Measurements from ENCODE around the gene MYBPC3.

MYBPC3 gene

DNA sequence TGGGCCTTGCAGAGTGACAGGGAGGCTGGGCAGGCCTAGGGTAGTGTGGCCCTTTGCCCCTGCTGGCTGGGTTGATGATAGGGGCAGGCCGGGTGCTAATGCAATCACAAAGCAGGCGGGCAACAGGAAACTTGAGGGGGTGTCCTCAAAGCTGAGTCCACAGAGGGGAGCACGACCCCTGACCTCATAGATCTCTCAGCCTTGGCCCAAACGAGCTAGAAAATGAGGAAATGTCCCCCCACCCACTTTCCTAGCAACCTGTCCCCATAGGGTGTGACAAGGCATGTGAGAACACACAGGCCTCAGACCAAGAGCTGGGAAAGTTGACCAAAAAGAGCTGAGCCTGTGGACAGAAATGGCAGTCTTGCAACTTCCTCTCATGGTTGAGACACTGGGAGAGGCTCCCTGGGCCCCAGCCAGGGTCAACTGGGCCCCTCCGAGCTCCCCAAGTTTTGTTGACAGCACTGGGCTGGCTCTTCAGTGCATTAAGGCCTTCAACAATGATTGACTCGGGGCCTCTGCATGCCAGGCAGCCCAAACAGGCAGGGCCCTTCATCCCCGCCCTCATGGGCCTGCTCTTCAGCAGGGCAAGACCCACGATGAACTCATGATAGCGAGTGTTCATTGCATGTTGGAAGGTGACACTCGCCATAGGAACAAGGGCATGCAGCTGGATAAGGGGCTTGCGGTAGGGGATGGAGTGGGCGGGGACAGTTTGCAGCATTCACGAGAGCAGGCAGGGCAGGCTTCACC, 35.6 kb upstream of the MYBPC3 start:
- DNase-seq (ENCODE audit: low read depth in 2 of 2): no peak
- no peak overlapping the region for H3K4me3 ChIP-seq (replicated peaks in 1 of 2; ENCODE audit: low read depth in 2 of 2, low read length in 2 of 2)
- TF ChIP-seq, protein P1, sequence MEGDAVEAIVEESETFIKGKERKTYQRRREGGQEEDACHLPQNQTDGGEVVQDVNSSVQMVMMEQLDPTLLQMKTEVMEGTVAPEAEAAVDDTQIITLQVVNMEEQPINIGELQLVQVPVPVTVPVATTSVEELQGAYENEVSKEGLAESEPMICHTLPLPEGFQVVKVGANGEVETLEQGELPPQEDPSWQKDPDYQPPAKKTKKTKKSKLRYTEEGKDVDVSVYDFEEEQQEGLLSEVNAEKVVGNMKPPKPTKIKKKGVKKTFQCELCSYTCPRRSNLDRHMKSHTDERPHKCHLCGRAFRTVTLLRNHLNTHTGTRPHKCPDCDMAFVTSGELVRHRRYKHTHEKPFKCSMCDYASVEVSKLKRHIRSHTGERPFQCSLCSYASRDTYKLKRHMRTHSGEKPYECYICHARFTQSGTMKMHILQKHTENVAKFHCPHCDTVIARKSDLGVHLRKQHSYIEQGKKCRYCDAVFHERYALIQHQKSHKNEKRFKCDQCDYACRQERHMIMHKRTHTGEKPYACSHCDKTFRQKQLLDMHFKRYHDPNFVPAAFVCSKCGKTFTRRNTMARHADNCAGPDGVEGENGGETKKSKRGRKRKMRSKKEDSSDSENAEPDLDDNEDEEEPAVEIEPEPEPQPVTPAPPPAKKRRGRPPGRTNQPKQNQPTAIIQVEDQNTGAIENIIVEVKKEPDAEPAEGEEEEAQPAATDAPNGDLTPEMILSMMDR (IDR thresholded peaks at IDR 0.05; ENCODE audit: low read depth, low read length): no peak

DNA sequence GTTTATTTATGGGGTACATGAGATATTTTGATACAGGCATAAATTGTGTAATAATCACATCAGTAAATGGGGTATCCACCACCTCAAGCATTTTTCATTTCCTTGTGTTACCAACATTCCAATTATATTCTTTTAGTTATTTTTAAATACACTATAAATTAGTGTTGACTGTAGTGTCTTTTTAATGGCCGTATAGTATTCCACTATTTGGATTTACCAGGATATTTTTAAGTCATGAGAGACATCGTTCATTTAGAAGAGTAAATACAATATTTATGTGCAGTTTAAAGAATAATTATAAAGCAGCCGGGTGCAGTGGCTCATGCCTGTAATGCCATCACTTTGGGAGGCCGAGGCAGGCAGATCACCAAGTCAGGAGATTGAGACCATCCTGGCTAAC, 32.0 kb upstream of the MYBPC3 start:
- no peak overlapping the region for H3K4me3 ChIP-seq (replicated peaks in 1 of 2; ENCODE audit: low read depth in 2 of 2, low read length in 2 of 2)
- DNase-seq (ENCODE audit: low read depth in 2 of 2): no peak
- TF ChIP-seq, protein P1 (IDR thresholded peaks at IDR 0.05; ENCODE audit: low read depth, low read length): no peak

DNA sequence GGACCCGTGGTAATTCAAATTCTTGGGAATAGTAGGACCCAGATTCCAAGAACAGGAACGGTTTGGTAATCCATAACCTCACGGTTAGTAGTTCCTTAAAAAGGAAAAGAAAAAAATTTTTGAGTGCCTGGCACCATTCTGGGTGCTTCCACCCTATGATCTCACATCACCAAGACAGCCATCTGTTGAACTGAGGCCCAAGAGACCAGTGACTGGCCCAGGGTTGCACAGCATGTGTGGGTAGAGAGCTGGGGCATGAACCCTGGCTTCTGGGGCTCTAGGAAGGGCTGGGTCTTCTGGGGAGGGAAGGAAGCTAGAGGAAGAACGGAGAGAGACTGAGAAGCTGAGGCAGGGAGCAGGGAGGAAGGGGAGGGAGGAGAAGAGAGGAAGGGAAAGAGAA, 30.6 kb upstream of the MYBPC3 start:
- TF ChIP-seq, protein P1 (IDR thresholded peaks at IDR 0.05; ENCODE audit: low read depth, low read length): no peak
- H3K4me3 ChIP-seq (replicated peaks in 1 of 2; ENCODE audit: low read depth in 2 of 2, low read length in 2 of 2): no peak overlapping the region
- no peak for DNase-seq (ENCODE audit: low read depth in 2 of 2)

DNA sequence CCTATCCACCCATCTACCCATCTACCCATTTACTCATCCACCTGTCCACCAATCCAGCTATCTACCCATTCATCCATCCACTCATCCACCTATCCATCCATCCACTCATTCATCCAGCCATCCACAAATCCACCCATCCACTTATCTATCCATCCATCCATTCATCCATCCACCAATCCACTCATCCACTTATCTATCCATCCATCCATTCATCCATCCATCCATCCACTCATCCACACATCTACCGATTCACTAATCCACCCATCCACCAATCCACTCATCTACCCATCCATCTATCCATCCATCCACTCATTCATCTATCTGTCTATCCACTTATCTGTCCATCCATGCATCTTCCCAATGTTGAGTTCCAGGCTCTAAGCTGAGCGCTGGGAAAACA, 27.6 kb upstream of the MYBPC3 start:
- TF ChIP-seq, protein P1 (IDR thresholded peaks at IDR 0.05; ENCODE audit: low read depth, low read length): no peak
- DNase-seq (ENCODE audit: low read depth in 2 of 2): no peak
- no peak overlapping the region for H3K4me3 ChIP-seq (replicated peaks in 1 of 2; ENCODE audit: low read depth in 2 of 2, low read length in 2 of 2)

DNA sequence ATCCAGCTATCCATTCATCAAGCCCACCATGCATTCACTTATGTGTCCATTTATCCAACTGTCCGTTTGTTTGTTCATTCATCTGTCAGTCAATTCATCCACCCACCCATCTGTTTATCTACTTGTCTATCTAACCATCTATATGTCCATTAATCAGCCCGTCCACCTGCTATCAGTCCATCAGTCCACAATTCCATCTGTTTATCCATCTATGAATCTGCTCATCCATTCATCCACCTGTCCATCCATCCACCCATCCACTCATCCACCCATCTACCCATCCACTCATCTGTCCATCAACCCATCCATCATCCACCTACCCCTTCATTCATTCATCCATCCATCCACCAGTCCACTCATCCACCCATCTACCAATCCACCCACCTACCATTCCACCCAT, 26.8 kb upstream of the MYBPC3 start:
- H3K4me3 ChIP-seq (replicated peaks in 1 of 2; ENCODE audit: low read depth in 2 of 2, low read length in 2 of 2): no peak overlapping the region

DNA sequence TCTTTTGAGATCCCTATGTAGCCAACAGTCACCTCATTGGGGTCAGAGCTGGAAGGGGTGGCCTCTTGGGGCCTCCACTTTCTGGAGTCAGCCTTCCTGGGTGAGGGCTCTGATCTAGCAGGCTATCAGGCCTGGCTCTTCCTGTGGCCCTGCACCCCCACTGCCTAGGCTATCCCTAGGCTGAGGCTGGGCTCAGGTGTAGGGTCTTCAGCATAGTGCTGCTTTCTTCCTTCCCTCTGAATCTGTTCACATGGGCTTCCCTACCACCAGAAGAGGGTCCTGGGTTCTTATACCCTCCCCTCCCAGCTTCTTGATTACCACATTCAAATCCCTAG, 26.3 kb upstream of the MYBPC3 start:
- H3K4me3 ChIP-seq (replicated peaks in 1 of 2; ENCODE audit: low read depth in 2 of 2, low read length in 2 of 2): no peak overlapping the region
- DNase-seq (ENCODE audit: low read depth in 2 of 2): no peak
- TF ChIP-seq, protein P1 (IDR thresholded peaks at IDR 0.05; ENCODE audit: low read depth, low read length): no peak

More for the DNA sequence above, 26.8 kb upstream of the MYBPC3 start:
- no peak for DNase-seq (ENCODE audit: low read depth in 2 of 2)
- TF ChIP-seq, protein P1 (IDR thresholded peaks at IDR 0.05; ENCODE audit: low read depth, low read length): no peak
